NCI-H2171 treated with DMSO at 0.1 percent for 48 hours (cell line): ENCODE data around the gene SBK1.
"Not testable (repeated sequence)": the region's sequence is repeated elsewhere in the genome, so short reads cannot be mapped to it uniquely, and the experiment has no call there.

ENCODE experiments used
- DNase-seq: peaks from one replicate; lab custom pipeline; 2025; lab: John Stamatoyannopoulos, UW

Gene SBK1

DNA sequence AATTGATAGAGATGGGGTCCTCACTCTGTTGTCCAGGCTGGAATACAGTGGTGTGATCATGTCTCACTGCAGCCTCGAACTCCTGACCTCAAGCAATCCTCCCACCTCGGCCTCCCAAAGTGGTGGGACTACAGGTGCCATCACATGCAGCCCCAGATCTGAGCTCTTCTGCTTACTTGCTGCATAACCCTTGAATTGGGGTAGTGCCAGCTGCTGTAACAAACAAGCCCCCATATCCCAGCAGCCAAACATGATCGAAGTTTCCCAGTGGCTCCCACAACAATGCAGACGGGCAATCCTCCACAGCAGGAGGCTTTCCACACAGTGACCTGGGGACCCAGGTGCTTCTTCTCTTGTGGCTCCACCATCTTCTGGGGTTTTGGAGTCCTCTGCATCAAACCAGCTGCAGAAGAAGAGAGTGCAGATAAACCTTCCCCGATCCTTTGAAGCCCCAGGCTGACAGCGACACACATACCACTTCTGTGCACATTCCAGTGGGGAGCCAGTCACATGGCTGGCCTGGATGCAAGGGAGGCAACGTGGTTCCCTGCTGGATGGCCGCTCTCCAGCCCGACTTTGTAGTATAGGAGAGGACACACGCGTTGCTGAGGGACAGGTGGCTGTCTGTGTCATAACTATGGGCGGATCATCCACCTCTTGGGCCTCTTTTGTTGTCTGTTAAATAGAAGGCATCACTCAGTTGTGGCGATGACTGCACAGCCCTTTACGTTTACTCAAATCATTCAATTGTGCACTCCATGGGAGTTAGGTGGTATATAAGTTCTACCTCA lies 16.7 kb downstream of the SBK1 start:
- no peak for DNase-seq

DNA sequence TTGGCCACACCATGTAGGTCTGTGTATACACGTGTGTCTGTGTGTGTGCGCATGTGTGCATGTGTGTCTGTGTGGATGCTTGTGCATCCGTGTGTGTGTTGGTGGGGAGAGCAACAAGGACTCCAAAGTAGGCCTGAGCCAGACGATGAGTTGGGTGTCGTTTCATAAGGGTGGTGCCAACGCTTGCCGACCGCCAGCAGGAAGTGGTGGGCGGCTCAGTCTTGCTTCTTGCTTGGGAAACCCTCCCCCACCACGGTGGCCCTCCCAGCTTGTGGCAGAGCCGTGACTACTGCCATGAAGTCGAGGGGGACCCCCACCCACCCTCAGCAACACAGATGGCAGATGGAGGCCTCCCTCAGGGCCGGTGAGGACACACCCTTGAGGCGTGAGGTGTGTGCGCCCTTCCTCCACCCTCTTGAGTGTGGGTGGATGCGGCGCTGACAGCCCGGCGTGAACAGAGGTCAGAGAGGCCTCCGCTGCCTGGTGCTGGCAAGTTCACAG lies 17.5 kb downstream of the SBK1 start:
- peak; percentile 36 for DNase-seq

DNA sequence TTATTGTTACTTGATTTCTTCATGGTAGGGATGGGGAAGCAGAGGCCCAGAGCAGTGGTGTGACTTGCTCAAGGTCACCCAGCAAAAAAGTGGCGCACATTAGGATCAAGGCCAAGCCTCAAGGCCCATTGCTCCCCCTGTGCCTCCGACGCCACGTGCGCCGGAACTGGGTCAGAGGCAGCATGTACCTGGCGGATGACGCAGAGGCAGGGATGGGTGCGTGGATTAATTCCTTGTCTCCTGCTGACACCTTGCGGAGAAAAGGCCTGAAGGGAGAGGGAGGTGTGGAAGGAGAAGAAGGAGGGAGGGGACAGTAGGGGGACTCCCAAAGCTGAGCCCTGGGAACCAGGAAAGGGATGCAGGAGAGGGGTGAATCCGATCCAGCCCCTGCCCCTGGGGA lies 18.5 kb downstream of the SBK1 start:
- DNase-seq = no peak

DNA sequence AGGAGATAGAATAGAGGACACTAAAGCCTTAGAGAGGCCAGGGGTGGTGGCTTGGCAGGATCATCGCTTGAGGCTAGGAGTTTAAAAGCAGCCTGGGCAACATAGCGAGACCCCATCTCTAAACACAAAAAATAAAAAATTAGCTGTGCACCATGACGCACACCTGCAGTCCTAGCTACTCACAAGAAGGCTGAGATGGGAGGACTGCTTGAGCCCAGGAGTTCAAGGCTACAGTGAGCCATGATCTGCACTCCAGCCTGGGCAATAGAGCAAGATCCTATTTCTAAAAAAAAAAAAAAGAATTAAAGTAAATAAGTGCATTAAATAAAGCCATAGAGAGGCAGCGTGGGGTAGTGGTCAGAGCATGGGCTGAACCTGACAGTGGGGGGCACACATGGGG lies 19.1 kb downstream of the SBK1 start:
- DNase-seq = no peak

DNA sequence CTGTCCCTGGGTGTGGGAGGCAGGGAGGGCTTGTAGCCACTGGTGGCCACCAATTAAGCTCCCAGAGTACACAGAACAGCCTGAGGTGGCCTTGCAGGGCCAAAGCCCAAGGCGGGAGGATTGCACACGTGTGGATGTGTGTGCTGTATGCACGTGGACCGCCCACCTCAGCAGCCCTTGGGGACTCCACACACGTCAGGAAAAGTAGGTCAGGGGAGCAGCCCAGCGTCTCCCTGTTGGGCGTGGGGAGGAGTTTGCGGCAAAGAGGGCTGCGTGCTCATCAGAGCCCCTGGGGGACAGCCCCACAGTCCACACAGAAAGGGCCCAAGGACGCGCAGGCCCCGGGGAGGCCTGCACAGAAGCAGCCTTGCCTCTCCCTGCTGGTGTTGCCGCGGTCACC lies 19.6 kb downstream of the SBK1 start:
- DNase-seq = no peak

DNA sequence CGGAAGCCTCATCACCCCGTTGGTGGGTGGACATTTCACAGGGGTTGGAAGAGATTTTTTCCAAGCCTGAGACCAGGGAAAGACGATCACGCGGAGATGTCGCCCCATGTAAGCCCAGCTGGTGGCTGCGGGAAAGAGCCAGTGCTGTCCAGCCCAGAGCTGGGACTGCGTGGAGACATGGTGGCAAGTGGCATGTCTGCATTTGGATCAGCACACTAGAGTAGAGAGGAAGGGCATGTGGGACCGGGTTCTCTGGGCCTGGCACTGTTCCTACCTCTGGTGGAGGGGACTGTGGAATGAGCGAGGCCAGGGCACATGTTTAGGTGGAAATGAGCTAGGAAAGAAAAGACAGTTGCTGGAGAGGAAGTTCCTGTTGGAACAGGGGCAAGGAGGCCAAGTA lies 20.0 kb downstream of the SBK1 start:
- DNase-seq = no peak

DNA sequence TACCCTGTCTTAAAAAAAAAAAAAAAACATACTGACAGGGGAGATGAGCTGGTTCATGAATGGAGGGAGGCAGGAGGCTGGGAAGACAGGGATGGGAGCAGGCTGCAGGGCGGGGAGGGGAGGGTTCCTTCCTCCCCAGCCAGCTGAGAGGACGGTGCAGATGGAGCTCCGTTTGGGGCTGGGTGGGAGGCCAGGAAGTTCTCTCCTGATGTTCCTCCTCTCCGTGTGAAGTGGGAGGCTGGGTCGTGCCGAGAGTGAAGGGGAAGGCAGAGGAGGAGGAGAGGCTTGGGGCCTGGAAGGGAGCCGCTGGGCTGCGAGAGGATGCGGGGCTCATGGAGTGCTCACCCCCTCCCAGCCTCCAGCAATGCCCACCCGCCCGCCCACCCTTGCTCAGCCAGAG lies 21.3 kb downstream of the SBK1 start:
- DNase-seq = no peak

DNA sequence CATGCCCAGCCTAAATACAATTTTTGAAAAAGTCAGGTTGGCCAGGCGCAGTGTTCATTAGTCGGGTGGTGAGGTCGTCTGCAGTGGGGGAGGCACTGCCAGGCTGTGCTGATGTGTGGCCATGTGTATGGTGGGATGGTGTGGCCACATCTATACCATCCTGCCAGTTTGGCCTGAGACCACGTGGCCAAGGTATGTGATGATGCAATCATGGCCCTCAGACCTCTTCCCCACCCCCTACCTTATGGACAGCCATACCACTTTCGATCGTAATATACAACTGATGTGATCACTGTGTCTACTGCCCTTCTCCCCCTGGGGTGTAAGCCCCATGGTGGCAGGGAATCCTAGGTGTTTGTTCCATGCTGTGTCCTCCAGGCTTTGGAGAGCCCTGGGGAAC lies 23.7 kb downstream of the SBK1 start:
- no peak for DNase-seq

DNA sequence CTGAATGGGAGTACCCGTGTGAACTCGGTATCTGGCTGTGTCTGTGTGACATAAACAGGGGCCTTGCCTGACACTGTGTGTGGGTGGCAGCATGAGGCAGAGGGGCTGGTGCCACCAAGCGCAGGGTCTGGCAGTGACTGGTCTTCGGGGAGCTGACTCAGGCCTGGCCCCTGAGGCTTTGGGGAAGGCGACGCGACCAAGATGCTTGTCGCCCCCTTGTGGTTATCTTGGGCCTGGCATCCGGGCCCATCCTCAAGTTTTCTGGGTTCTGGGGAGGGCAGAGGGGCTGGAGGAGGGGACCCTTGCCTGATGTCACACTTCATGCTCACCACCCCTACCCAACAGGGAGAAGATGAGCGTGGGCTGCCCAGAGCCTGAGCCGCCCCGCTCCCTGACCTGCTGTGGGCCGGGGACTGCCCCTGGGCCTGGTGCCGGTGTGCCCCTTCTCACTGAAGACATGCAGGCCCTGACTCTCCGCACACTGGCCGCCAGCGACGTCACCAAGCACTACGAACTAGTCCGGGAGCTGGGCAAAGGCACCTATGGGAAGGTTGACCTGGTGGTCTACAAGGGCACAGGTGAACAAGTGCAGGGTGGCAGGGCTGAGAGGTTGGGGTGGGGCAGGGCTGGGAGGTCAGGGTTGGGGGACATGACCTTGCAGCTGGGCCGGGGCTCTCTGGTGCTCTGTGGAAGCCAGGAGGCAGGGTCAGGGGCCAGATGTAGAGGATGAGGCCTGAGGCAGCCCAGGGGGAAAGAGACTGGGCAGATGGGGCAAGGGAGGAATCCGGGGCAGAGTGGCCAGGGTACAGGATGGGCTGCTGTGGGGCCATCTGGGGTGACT lies 24.9 kb downstream of the SBK1 start:
- DNase-seq = peak; percentile 14

DNA sequence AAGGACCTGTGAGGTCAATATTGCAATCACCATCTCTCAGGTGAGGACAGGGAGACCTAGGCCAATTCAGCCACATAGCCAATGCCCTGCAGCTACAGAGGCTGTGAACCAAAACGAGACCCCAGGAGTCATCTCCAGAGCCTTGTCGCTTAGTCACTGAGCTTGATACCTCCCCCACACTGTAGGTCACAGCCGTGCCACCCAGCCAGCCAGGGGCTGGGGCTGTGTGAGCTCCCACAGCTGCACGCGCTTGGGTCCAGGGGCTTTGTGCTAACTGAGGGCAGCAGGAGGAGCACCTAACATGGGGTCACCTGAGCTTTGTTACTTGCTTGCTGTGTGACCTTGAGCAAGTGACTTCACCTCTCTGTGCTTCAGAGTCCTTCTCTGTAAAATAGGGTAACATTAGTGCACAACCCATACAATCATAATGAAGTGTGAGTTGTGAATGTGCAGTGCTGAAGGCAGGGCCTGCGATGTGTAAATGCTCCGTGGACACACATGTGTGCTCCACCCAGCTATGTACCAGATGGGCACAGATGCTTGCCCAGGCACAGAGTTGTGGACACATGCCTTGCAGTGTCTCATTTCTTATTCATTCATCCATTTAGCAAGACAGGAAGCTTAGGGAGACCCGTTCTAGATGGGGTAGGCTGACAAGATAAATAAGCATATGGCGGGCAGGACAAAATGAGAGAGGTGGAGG lies 25.9 kb downstream of the SBK1 start:
- no peak for DNase-seq

DNA sequence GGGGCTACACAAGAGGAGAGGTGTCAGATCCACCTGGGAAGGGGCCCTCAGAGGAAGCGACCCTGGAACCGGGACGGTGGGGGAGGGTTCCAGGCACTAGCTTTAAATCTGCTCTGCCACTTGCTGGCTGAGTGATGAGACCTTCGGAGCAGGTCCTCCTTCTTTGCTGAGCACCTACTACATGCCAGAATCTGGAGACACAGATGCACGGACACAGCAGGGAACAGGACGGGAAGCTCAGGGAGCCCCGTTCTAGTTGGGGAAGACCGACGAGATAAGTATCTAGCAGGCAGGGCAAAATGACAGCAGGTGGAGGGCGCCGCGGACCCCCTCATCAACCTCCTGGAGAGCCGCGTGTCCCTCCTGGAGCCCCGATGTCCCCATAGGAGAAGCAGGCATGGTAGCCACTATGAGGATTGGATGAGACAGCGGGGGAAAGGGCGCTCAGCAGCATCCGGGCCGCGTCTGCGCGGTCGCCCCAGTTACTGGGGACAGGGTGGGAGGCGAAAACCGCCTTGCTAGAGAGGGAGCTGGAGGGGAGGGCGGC lies 27.2 kb downstream of the SBK1 start:
- no peak for DNase-seq

DNA sequence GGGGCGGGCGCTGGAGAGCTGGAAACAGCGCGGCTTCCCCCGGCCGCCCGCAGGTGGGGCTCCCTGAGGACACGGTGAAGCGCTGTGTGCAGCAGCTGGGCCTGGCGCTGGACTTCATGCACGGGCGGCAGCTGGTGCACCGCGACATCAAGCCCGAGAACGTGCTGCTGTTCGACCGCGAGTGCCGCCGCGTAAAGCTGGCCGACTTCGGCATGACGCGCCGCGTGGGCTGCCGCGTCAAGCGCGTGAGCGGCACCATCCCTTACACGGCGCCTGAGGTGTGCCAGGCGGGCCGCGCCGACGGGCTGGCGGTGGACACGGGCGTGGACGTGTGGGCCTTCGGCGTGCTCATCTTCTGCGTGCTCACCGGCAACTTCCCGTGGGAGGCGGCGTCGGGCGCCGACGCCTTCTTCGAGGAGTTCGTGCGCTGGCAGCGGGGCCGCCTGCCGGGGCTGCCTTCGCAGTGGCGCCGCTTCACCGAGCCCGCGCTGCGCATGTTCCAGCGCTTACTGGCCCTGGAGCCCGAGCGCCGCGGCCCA lies 27.8 kb downstream of the SBK1 start:
- no peak for DNase-seq

DNA sequence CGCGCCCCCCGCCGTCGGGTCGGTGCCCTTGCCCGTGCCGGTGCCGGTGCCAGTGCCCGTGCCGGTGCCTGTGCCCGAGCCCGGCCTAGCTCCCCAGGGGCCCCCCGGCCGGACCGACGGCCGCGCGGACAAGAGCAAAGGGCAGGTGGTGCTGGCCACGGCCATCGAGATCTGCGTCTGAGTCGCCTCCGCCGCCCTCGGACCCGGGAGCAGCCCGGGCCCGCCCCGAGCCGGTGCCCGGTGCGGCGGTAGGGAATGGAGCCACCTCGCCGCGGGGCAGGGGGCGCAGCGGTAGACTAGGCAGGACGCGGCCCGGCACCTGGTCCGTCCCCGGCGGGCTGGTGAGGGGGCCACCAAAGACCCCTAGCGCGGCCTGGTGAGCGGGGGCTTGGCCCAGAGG lies 28.4 kb downstream of the SBK1 start:
- no peak for DNase-seq

DNA sequence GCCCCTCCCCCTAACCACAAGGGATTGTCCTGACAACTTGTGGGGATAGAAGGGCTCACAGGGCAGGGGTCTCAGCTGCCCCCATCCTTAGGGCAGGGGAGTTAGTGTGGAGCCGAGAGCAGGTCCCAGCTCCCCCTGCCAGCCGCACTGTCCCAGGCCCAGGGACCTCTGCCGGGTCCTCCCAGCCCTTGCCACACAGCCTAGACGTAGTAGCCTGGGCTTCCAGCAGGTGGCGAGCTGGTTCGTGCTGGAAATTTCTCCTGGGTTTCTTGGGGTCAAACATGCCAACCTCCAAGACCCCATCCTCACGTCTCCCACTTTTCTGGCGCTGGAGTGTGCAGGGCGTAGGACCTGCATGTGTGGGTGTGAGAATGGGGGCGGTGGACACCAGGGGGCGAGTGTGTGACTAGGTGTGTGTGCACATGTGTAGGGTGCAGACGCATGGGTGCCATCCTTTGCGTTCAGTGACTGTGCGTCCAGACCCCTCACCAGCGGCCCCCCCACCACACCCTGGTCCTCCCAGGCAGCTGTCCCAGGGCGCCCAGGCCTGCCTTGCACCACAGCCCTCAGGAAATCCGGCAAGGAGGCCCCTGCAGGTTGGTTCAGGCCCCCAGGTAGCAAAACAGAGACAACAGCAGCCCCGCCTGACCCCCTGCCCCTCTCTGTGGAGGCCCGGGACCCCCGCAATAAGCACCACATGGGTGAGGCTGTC lies 29.5 kb downstream of the SBK1 start:
- DNase-seq = no peak

DNA sequence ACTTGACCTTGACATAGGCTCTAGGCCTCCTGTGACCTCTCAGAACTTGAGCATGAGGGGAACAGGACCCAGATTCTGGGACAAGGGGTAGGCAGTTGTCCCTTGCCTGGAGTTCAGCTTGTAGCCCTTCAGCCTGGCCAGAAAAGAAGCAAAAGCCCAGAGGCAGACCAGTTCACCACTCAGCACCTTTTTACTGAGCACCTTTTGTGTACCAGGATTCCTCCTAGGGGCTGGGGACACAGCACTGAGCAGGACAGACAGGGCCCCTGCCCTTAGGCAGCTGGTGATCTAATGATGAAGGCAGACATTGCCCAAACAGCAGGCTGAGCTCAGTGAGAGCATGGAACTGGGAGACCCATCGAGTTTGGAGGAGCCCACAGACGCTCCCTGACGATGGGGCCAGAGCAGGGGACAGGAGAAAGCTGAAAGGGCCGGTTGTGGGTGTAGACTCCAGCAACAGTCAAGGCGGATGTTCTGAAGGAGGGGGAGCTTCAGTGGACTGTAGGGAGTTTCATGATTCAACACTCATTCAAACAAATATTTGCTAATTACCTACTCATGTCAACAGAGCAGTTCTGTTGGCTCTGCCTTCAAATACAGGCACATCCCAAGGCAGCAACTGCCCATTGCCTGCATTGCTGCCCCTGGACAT lies 32.0 kb downstream of the SBK1 start:
- no peak for DNase-seq

DNA sequence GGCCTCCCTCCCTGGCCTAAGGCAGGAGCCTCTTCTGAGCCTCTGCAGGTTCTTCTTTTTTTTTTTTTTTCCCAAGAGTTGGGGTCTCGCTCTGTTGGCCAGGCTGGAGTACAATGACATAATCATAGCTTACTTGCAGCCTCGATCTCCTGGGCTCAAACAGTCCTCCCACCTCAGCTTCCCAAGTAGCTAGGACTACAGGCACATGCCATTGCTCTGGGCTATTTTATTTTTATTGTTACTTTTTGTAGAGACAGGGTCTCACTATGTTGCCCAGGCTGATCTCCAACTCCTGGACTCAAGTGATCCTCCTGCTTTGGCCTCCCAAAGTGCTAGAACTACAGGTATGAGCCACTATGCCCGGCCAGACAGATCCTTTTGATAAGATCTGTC lies 32.6 kb downstream of the SBK1 start:
- DNase-seq = no peak

DNA sequence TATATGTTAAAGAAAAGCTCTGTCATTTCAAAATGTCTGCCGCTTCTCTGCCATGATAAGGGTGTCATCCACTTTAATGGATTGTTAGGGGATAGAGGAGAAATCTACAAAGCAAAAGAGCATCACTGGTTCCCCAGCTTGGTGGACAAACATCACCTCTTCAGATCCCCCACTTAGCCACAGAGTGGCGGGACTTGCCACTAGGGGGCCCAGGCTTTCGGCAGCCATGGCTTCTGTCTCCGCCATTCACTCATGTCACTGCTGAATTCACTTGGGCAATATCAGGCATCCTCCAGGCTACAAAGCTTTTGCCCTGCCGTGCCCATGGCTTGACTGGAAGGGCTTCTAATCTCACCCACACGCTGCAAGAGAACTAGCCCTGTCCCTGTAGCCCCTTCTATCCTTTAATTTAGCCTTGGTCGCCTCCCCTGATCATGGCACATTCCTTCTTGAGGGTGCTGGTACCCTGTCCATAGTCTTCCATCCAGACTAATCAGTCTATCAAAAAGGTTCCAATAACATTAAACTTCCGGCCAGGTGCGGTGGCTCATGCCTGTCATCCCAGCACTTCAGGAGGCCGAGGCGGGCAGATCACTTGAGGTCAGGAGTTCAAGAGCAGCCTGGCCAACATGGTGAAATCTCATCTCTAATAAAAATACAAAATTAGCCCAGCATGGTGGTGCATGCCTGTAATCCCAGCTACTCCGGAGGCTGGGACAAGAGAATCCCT lies 34.7 kb downstream of the SBK1 start:
- peak; percentile 38 for DNase-seq

DNA sequence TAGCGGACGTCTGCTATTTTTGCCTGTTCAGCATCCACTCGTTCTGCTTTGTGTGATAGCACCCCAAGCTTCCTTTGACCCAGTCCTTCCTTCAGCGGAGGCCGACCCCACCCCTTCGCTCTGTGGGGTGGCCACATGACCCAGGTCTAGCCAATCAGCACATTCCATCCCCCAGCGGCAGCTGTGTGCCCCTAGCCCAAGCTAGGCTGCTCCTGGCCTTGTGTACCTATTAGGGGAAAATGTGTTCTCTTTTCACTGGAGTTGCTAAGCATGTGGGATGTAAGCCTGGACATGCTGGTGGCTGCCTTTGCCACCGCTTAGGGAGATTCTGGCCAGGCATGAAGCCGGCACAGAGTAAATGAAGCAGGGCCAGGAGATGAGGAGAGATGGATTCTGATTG lies 37.9 kb downstream of the SBK1 start:
- DNase-seq = peak; percentile 82

DNA sequence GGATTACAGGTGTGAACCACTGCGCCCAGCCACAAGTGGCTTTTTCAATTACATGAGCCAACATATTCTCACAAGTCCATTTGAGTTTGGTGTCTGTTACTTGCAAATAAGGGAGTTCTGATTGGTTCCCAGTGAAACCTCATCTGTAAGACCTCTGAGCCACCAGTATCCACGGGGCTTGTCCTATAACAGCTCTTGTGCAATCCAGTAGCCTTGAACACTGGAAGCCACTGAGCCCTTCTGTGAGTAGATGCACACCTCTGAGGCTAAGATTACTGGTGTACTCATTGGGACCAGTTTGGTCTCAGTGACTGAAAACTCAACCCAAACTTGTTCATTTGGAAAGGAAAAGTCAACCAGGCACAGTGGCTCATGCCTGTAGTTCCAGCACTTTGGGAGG lies 38.7 kb downstream of the SBK1 start:
- DNase-seq = not testable (repeated sequence)

DNA sequence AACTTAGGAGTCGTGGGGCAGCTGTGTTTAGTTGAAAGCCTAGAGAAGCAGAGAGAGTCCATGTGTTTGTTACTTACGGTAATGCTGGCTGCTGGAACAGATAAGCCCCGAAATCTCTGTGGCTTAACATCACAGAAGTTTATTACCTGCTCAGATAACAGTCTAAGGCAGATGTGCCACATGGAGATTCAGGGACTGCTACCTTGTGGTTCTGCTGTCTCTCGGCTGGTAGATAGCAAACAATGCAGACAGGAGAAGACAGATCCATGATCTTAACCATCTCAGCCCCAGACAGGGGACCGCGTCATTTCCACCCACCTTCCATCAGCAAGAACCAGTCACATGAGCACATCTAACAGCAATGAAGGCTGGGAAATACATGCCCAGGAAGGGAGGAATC lies 40.3 kb downstream of the SBK1 start:
- not testable (repeated sequence) for DNase-seq
